ENCODE results near the gene ZNF582. TPM values are rescaled to one million over a fixed set of nuclear protein-coding genes. Genes with fewer than 3 reads are reported as not detected.

Gene ZNF582
- total RNA-seq, 3 donors from 2014 or later: 1.7 to 1.9 (median 1.9) TPM

DNA sequence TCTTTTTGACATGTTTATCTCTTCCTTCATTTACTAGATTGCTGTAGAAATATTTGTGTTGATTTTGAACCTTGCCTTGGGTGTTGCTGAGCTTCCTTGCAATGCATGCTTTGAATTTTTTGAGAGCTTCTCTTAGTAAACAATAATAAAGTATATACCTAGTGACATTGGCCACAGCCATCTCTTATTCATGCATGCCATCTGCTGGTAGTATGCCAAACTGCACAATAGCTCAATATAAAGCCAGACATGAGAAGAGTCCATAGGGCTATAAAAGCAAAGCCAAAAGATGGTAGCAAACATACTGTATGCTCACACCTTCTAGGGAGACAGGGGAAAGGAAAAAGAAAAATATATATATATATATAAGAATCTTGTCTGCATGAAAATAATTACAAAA, 59.8 kb downstream of the ZNF582 start:
- ATAC-seq (no peak), DNase-seq (peak; percentile 31)
- peaks cover 8% of the 10 kb centered on the region for H3K9me3 Mint-ChIP-seq
- H3K4me1 Mint-ChIP-seq (ENCODE audit: low read depth): no peaks in the 10 kb centered on the region
- no peaks in the 10 kb centered on the region for H3K36me3 Mint-ChIP-seq (ENCODE audit: insufficient read depth)
- H3K27me3 Mint-ChIP-seq (ENCODE audit: low read depth): no peaks in the 10 kb centered on the region
- H3K4me3 Mint-ChIP-seq: no peak overlapping the region

Other genes starting within 250 kb of the ZNF582 start
- gene GALP, start 217.5 kb downstream of the ZNF582 start, total RNA-seq: not detected
- not detected for gene ZSCAN5B, start 195.8 kb downstream of the ZNF582 start, total RNA-seq
- not detected for gene ZSCAN5C, start 191.3 kb downstream of the ZNF582 start, total RNA-seq
- gene EDDM13, start 120.8 kb downstream of the ZNF582 start, total RNA-seq: under 1 TPM; 0.46 to 0.98 (median 0.91) TPM
- gene ZSCAN5A, start 78.7 kb downstream of the ZNF582 start, total RNA-seq: 10 to 100 TPM in 2 of 3 donors, 1 to 10 TPM in 1; 9.6 to 14.7 (median 13.6) TPM
- gene ZNF583, start 10.8 kb upstream of the ZNF582 start, total RNA-seq: 1 to 10 TPM; 3.4 to 5.0 (median 4.7) TPM
- 1 to 10 TPM in 1 of 3 donors, under 1 TPM in 2; 0.82 to 1.7 (median 0.92) TPM for gene ZNF667, start 83.8 kb upstream of the ZNF582 start, total RNA-seq
- gene ZNF471, start 114.3 kb upstream of the ZNF582 start, total RNA-seq: under 1 TPM; 0.23 to 0.40 (median 0.33) TPM
- 1 to 10 TPM; 1.1 to 2.3 (median 1.4) TPM for gene ZFP28, start 145.4 kb upstream of the ZNF582 start, total RNA-seq
- gene ZNF470, start 173.9 kb upstream of the ZNF582 start, total RNA-seq: 1 to 10 TPM; 1.4 to 1.8 (median 1.7) TPM
- gene ZNF71, start 201.8 kb upstream of the ZNF582 start, total RNA-seq: 1 to 10 TPM; 6.3 to 7.1 (median 6.4) TPM
- gene SMIM17, start 249.6 kb upstream of the ZNF582 start, total RNA-seq: not detected